Stimulated activated memory B cell treated with anti-CD40 and anti-IgM and Interleukin-4, amounts not matched to agents 10 μg/mL and 1 μg/mL and 100 μg/mL, for 72 hours (primary cell): ENCODE data around the gene FOLR2.
A peak's percentile ranks its signal among the peaks of the same experiment; 100 is the strongest.

Experiments used
- ATAC-seq: fragments of 150-1000 bp; cut with Tn5 transposase; 2 replicates; pipeline ENCODE4 v1.10.0; 2021
- H3K27ac Mint-ChIP-seq: one replicate; pipeline ENCODE4 v1.8.0; 2022; ENCODE audit warnings: mild to moderate bottlenecking, mixed read lengths
- H3K27me3 Mint-ChIP-seq: one replicate; pipeline ENCODE4 v1.8.0; 2022; ENCODE audit warnings: mixed read lengths
- H3K36me3 Mint-ChIP-seq: one replicate; pipeline ENCODE4 v1.8.0; 2022; ENCODE audit warnings: mixed read lengths
- H3K4me1 Mint-ChIP-seq: one replicate; pipeline ENCODE4 v1.8.0; 2022; ENCODE audit warnings: mixed read lengths
- H3K4me3 Mint-ChIP-seq: one replicate; pipeline ENCODE4 v1.8.0; 2022; ENCODE audit warnings: mild to moderate bottlenecking, moderate library complexity, mixed read lengths
- H3K9me3 Mint-ChIP-seq: one replicate; pipeline ENCODE4 v1.8.0; 2022; ENCODE audit warnings: mixed read lengths

Gene FOLR2

GRCh38 chr11:72231396-72232259 lies 15.0 kb downstream of the FOLR2 start:
- ATAC-seq, result no peak
- no peaks in the 10 kb centered on the region for H3K27me3 Mint-ChIP-seq
- H3K4me1 Mint-ChIP-seq, result peaks cover 30% of the 10 kb centered on the region
- H3K27ac Mint-ChIP-seq, result no peak overlapping the region
- peaks cover 44% of the 10 kb centered on the region for H3K36me3 Mint-ChIP-seq
- H3K4me3 Mint-ChIP-seq, result no peak overlapping the region
- H3K9me3 Mint-ChIP-seq, result no peaks in the 10 kb centered on the region

GRCh38 chr11:72232260-72233055 lies 15.9 kb downstream of the FOLR2 start:
- Mint-ChIP-seq H3K4me1 (peaks cover 27% of the 10 kb centered on the region), H3K27me3 (no peaks in the 10 kb centered on the region), H3K27ac (no peak overlapping the region), H3K9me3 (no peaks in the 10 kb centered on the region), H3K4me3 (no peak overlapping the region), H3K36me3 (peaks cover 52% of the 10 kb centered on the region)
- no peak for ATAC-seq

GRCh38 chr11:72233056-72233772 lies 16.6 kb downstream of the FOLR2 start:
- Mint-ChIP-seq H3K9me3 (no peaks in the 10 kb centered on the region), H3K4me1 (peaks cover 27% of the 10 kb centered on the region), H3K27ac (no peak overlapping the region), H3K4me3 (no peak overlapping the region), H3K36me3 (peaks cover 52% of the 10 kb centered on the region), H3K27me3 (no peaks in the 10 kb centered on the region)
- ATAC-seq, result no peak

GRCh38 chr11:72233773-72234513 lies 17.3 kb downstream of the FOLR2 start:
- peaks cover 30% of the 10 kb centered on the region for H3K4me1 Mint-ChIP-seq
- H3K4me3 Mint-ChIP-seq, result no peak overlapping the region
- peaks cover under 1% of the 10 kb centered on the region for H3K27me3 Mint-ChIP-seq
- H3K27ac Mint-ChIP-seq, result peak overlapping the region; percentile 12
- no peak for ATAC-seq
- peaks cover 46% of the 10 kb centered on the region for H3K36me3 Mint-ChIP-seq
- no peaks in the 10 kb centered on the region for H3K9me3 Mint-ChIP-seq

- no peak overlapping the region for H3K4me3 Mint-ChIP-seq
- peaks cover 35% of the 10 kb centered on the region for H3K4me1 Mint-ChIP-seq
- ATAC-seq, result no peak
- no peaks in the 10 kb centered on the region for H3K9me3 Mint-ChIP-seq
- H3K27ac Mint-ChIP-seq, result peak overlapping the region; percentile 12
- H3K36me3 Mint-ChIP-seq, result peaks cover 41% of the 10 kb centered on the region
- H3K27me3 Mint-ChIP-seq, result peaks cover 5% of the 10 kb centered on the region
Measured at GRCh38 chr11:72234514-72234830, 17.9 kb downstream of the FOLR2 start.

- H3K27ac Mint-ChIP-seq, result peak overlapping the region; percentile 12
- peaks cover 40% of the 10 kb centered on the region for H3K36me3 Mint-ChIP-seq
- H3K4me3 Mint-ChIP-seq, result no peak overlapping the region
- H3K27me3 Mint-ChIP-seq, result peaks cover 8% of the 10 kb centered on the region
- H3K4me1 Mint-ChIP-seq, result peaks cover 37% of the 10 kb centered on the region
- ATAC-seq, result no peak
- H3K9me3 Mint-ChIP-seq, result no peaks in the 10 kb centered on the region
Measured at GRCh38 chr11:72234920-72235319, 18.3 kb downstream of the FOLR2 start.

GRCh38 chr11:72235351-72236057 lies 18.9 kb downstream of the FOLR2 start:
- no peak overlapping the region for H3K4me3 Mint-ChIP-seq
- peaks cover 40% of the 10 kb centered on the region for H3K36me3 Mint-ChIP-seq
- H3K27ac Mint-ChIP-seq, result no peak overlapping the region

GRCh38 chr11:72236083-72236697 lies 19.6 kb downstream of the FOLR2 start:
- Mint-ChIP-seq H3K9me3 (no peaks in the 10 kb centered on the region), H3K27me3 (peaks cover 21% of the 10 kb centered on the region), H3K4me3 (no peak overlapping the region), H3K4me1 (peaks cover 49% of the 10 kb centered on the region), H3K36me3 (peaks cover 36% of the 10 kb centered on the region), H3K27ac (no peak overlapping the region)
- ATAC-seq, result no peak

More at GRCh38 chr11:72235351-72236057, 18.9 kb downstream of the FOLR2 start:
- H3K9me3 Mint-ChIP-seq, result no peaks in the 10 kb centered on the region
- peaks cover 14% of the 10 kb centered on the region for H3K27me3 Mint-ChIP-seq
- no peak for ATAC-seq
- H3K4me1 Mint-ChIP-seq, result peaks cover 42% of the 10 kb centered on the region

GRCh38 chr11:72236774-72237111 lies 20.1 kb downstream of the FOLR2 start:
- Mint-ChIP-seq H3K27me3 (peaks cover 26% of the 10 kb centered on the region), H3K4me3 (no peak overlapping the region), H3K4me1 (peaks cover 54% of the 10 kb centered on the region), H3K27ac (no peak overlapping the region), H3K9me3 (no peaks in the 10 kb centered on the region), H3K36me3 (peaks cover 34% of the 10 kb centered on the region)
- no peak for ATAC-seq

- Mint-ChIP-seq H3K36me3 (peaks cover 31% of the 10 kb centered on the region), H3K9me3 (no peaks in the 10 kb centered on the region), H3K4me1 (peaks cover 58% of the 10 kb centered on the region), H3K4me3 (no peak overlapping the region), H3K27me3 (peaks cover 32% of the 10 kb centered on the region), H3K27ac (no peak overlapping the region)
- ATAC-seq, result no peak
Measured at GRCh38 chr11:72237112-72237931, 20.7 kb downstream of the FOLR2 start.

- Mint-ChIP-seq H3K27me3 (peaks cover 39% of the 10 kb centered on the region), H3K27ac (no peak overlapping the region), H3K9me3 (no peaks in the 10 kb centered on the region), H3K36me3 (peaks cover 24% of the 10 kb centered on the region), H3K4me1 (peaks cover 52% of the 10 kb centered on the region), H3K4me3 (no peak overlapping the region)
- no peak for ATAC-seq
Measured at GRCh38 chr11:72238040-72238450, 21.5 kb downstream of the FOLR2 start.

GRCh38 chr11:72238492-72239312 lies 22.1 kb downstream of the FOLR2 start:
- peaks cover 46% of the 10 kb centered on the region for H3K27me3 Mint-ChIP-seq
- peaks cover 4% of the 10 kb centered on the region for H3K9me3 Mint-ChIP-seq
- peaks cover 51% of the 10 kb centered on the region for H3K4me1 Mint-ChIP-seq
- H3K36me3 Mint-ChIP-seq, result peaks cover 24% of the 10 kb centered on the region
- ATAC-seq, result no peak
- no peak overlapping the region for H3K27ac Mint-ChIP-seq
- no peak overlapping the region for H3K4me3 Mint-ChIP-seq
